K562 (cell line): ENCODE data around the gene FARP1. TPM values are rescaled to one million over a fixed set of nuclear protein-coding genes. Genes with fewer than 3 reads are reported as not detected.

ENCODE experiments used
- ATAC-seq: fragments of 200-7000 bp; cut with Tn5 transposase; 3 replicates; pipeline ENCODE4 v1.9.1; 2020; ENCODE audit warnings: moderate library complexity
- BruUV-seq: library from RNA; stranded (reverse); fragments of 400-500 nt; replicated peaks from 2 replicates; lab custom pipeline; 2021; lab: Mats Ljungman, UMichigan
- CTCF ChIA-PET: fragments of 300-600 bp; formaldehyde crosslinking; extraction: SDS; loops from one replicate; lab custom pipeline; 2021; ENCODE audit warnings: low intra/inter-chr PET ratio; lab: Yijun Ruan, JAX
- POLR2A ChIA-PET: fragments of 300-600, 350-650 bp; sonication (Branson Sonifier 250); formaldehyde crosslinking; extraction: SDS; loops from one replicate; lab custom pipeline; 2021; ENCODE audit warnings: antibody characterized with exemption, inconsistent platforms; lab: Yijun Ruan, JAX
- DNase-seq, 4 experiments: peaks; one replicate each; pipeline versions ENCODE4 v3.0.0 to v3.0.0-alpha.2; 2011 to 2018; ENCODE audit warnings: low spot score in 3 of 4, mixed read lengths in 3 of 4; ENCODE audit errors: extremely low read depth in 1 of 4
- FAIRE-seq: peaks from 2 replicates; lab custom pipeline; 2011; peaks lifted over from hg19 to GRCh38; lab: Jason Lieb, UNC
- H2AFZ ChIP-seq: 2 replicates; pipeline ENCODE4 v1.6.0; 2011; ENCODE audit warnings: low read depth, low read length, control low read depth, inconsistent platforms
- H3K27ac ChIP-seq: fragments of 200-600 bp; 3 replicates; pipeline ENCODE4 v1.8.0; 2011; ENCODE audit warnings: low read depth, mild to moderate bottlenecking, control low read depth, inconsistent platforms, low read length, moderate library complexity, mixed read lengths; ENCODE audit errors: extremely low read depth
- H3K27me3 ChIP-seq, 2 experiments: fragments of 300-600 bp in 1 of 2; 2 replicates in 1 of 2; 3 replicates in 1 of 2; pipeline versions ENCODE4 v1.6.0 to v1.8.0; 2011; ENCODE audit warnings: inconsistent platforms in 2 of 2, low read length in 2 of 2, mild to moderate bottlenecking in 1 of 2, mixed read lengths in 1 of 2, moderate library complexity in 1 of 2; ENCODE audit not compliant: control insufficient read depth in 2 of 2, insufficient read depth in 2 of 2
- H3K36me3 ChIP-seq: fragments of 300-600 bp; 3 replicates; pipeline ENCODE4 v1.8.0; 2011; ENCODE audit warnings: mild to moderate bottlenecking, low read length, inconsistent platforms; ENCODE audit not compliant: control insufficient read depth, insufficient read depth
- H3K4me1 ChIP-seq, 2 experiments: fragments of 200-600 bp in 1 of 2; replicated peaks in 1 of 2; 2 replicates in 1 of 2; 3 replicates in 1 of 2; pipeline versions ENCODE4 v1.5.1 to v1.8.0; 2011; ENCODE audit warnings: inconsistent platforms in 2 of 2, low read length in 2 of 2, mild to moderate bottlenecking in 1 of 2, mixed read lengths in 1 of 2, moderate library complexity in 1 of 2; ENCODE audit not compliant: control insufficient read depth in 2 of 2, insufficient read depth in 2 of 2
- H3K4me2 ChIP-seq: 2 replicates; pipeline ENCODE4 v1.6.1; 2011; ENCODE audit warnings: low read length, control low read depth, inconsistent platforms, mixed read lengths; ENCODE audit not compliant: insufficient read depth
- H3K4me3 ChIP-seq: fragments of 200-600 bp; sonication (generic), shearing (Covaris generic); 2 replicates; pipeline ENCODE4 v1.5.1; 2016; ENCODE audit warnings: control low read depth, inconsistent platforms
- H3K79me2 ChIP-seq: fragments of 200-600 bp; 3 replicates; pipeline ENCODE4 v1.8.0; 2011; ENCODE audit warnings: low read length, inconsistent platforms; ENCODE audit not compliant: control insufficient read depth, insufficient read depth
- H3K9ac ChIP-seq, 2 experiments: 2 replicates each; pipeline versions ENCODE4 v1.6.0 to v1.6.1; 2011; ENCODE audit warnings: low read depth in 2 of 2, low read length in 2 of 2, control low read depth in 1 of 2, inconsistent platforms in 1 of 2, mild to moderate bottlenecking in 1 of 2, mixed read lengths in 1 of 2; ENCODE audit not compliant: insufficient read depth in 1 of 2
- H3K9me1 ChIP-seq: one replicate; pipeline ENCODE4 v1.6.0; 2011; ENCODE audit warnings: inconsistent platforms, mild to moderate bottlenecking, low read length, moderate library complexity; ENCODE audit not compliant: control insufficient read depth, insufficient read depth
- H3K9me3 ChIP-seq: replicated peaks from 2 replicates; pipeline ENCODE4 v1.5.1; 2011; ENCODE audit warnings: low read depth, low read length, inconsistent platforms; ENCODE audit not compliant: control insufficient read depth, insufficient read depth
- H4K20me1 ChIP-seq: replicated peaks from 2 replicates; pipeline ENCODE4 v1.6.1; 2011; ENCODE audit warnings: low read length, inconsistent platforms, mixed read lengths; ENCODE audit not compliant: control insufficient read depth, insufficient read depth
- BRF1 ChIP-seq: IDR thresholded peaks from 3 replicates; pipeline ENCODE4 v1.6.1; 2011; ENCODE audit warnings: borderline replicate concordance, mild to moderate bottlenecking; ENCODE audit not compliant: insufficient read length; ENCODE audit errors: extremely low read depth
- CBFB ChIP-seq: sonication (generic); formaldehyde crosslinking; IDR thresholded peaks from 2 replicates; pipeline ENCODE4 v1.4.0; 2020; ENCODE audit warnings: mild to moderate bottlenecking, missing genetic modification reagents
- CHD4 ChIP-seq: fragments of 200-600 bp; sonication (generic); IDR thresholded peaks from 3 replicates; pipeline ENCODE4 v1.6.1; 2012; ENCODE audit warnings: low read depth, mild to moderate bottlenecking, mixed read lengths, low read length, inconsistent platforms; ENCODE audit not compliant: insufficient read depth, insufficient replicate concordance, poor library complexity, severe bottlenecking
- DDX20 ChIP-seq: fragments of 450-650 bp; IDR thresholded peaks from 2 replicates; pipeline ENCODE4 v1.6.1; 2016; ENCODE audit warnings: missing genetic modification characterization, low read depth, mild to moderate bottlenecking, missing compliant biosample characterization, moderate library complexity
- GTF3C2 ChIP-seq: IDR thresholded peaks from 3 replicates; pipeline ENCODE4 v1.6.1; 2011; ENCODE audit warnings: borderline replicate concordance, mild to moderate bottlenecking, moderate library complexity; ENCODE audit not compliant: insufficient read length; ENCODE audit errors: extremely low read depth
- KDM5B ChIP-seq: fragments of 200-600 bp; sonication (generic); IDR thresholded peaks from 2 replicates; pipeline ENCODE4 v1.6.1; 2012; ENCODE audit warnings: low read depth, mild to moderate bottlenecking, moderate library complexity, low read length, control low read depth, inconsistent platforms; ENCODE audit not compliant: insufficient replicate concordance
- NCOA1 ChIP-seq: fragments of 450-650 bp; IDR thresholded peaks from 2 replicates; pipeline ENCODE4 v1.6.1; 2016; ENCODE audit warnings: low read depth
- NR1H2 ChIP-seq: sonication (generic); formaldehyde crosslinking; IDR thresholded peaks from 2 replicates; pipeline ENCODE4 v1.4.0; 2020; ENCODE audit warnings: mild to moderate bottlenecking, missing genetic modification reagents
- PCBP1 ChIP-seq: fragments of 200-400 bp; formaldehyde crosslinking; IDR thresholded peaks from 2 replicates; pipeline ENCODE4 v1.6.1; 2018; ENCODE audit warnings: mild to moderate bottlenecking, low read depth, low read length; ENCODE audit not compliant: poor library complexity, severe bottlenecking
- SMAD4 ChIP-seq: fragments of 250-450 bp; sonication (Bioruptor Pico); conservative IDR thresholded peaks from 2 replicates; pipeline ENCODE4 v1.8.0; 2021; ENCODE audit warnings: inconsistent platforms, mild to moderate bottlenecking, moderate library complexity
- ZC3H8 ChIP-seq: fragments of 450-650 bp; IDR thresholded peaks from 2 replicates; pipeline ENCODE4 v1.6.1; 2017
- ZNF239 ChIP-seq: fragments of 250-450 bp; sonication (Bioruptor Pico); IDR thresholded peaks from 2 replicates; pipeline ENCODE4 v1.4.0; 2020; ENCODE audit warnings: mild to moderate bottlenecking
- ZNF639 ChIP-seq, 2 experiments: fragments of 200-800 bp in 1 of 2; sonication (Bioruptor generic) in 1 of 2; sonication (generic) in 1 of 2; formaldehyde crosslinking in 1 of 2; IDR thresholded peaks in 1 of 2; conservative IDR thresholded peaks in 1 of 2; 2 replicates each; pipeline versions ENCODE4 v1.5.0 to v1.6.1; 2016 to 2020; ENCODE audit warnings: missing compliant biosample characterization in 1 of 2, missing genetic modification characterization in 1 of 2, missing genetic modification reagents in 1 of 2
- WGBS: fragments of 100-300 bp; shearing (Covaris generic); methylation state at CpG from one replicate; pipeline ENCODE4 v1.1.6; 2016; ENCODE audit warnings: low coverage, mixed read lengths; ENCODE audit not compliant: insufficient coverage; ENCODE audit errors: missing lambda C conversion rate; 5-methylcytosine and 5-hydroxymethylcytosine counted together
- in situ Hi-C: fragments of 300-500 bp; cut with MboI; formaldehyde crosslinking; loops from 4 replicates; pipeline ENCODE4 v1.15.0; 2018; ENCODE audit warnings: inconsistent platforms, mixed read lengths
- intact Hi-C: fragments of 100-400 bp; cut with micrococcal nuclease; formaldehyde crosslinking; loops from 2 replicates; pipeline ENCODE4 v1.14.2; 2022
- polyA plus RNA-seq, 8 experiments: library from polyadenylated mRNA; depleted of rRNA in 4 of 8; stranded (reverse) in 5 of 8; unstranded in 3 of 8; fragments of >200 nt; fragmentation: Nextera tagmentation in 2 of 8; fragmentation: Illumina TruSeq in 1 of 8; extraction: Ambion mirVana in 2 of 8; extraction: Trizol in 1 of 8; gene quantifications; 2 replicates each; pipeline versions ENCODE4 v1.2.1 to v1.2.3, GENCODE V29; 2011 to 2014; ENCODE audit warnings: inconsistent platforms in 1 of 8, missing spikeins in 1 of 8
- total RNA-seq, 7 experiments: library from RNA; depleted of rRNA in 6 of 7; stranded (reverse); fragments of >200 nt in 6 of 7; fragmentation: Illumina TruSeq in 2 of 7; extraction: Trizol in 2 of 7; gene quantifications; 2 replicates each; pipeline versions ENCODE4 v1.2.1 to v1.2.3, GENCODE V29; 2011 to 2021; ENCODE audit warnings: low replicate concordance in 1 of 7
- TF ChIP-seq, protein P1 (sequence below): sonication (generic); formaldehyde crosslinking; IDR thresholded peaks from 2 replicates; pipeline ENCODE4 v1.8.0; 2022; ENCODE audit warnings: mild to moderate bottlenecking, missing genetic modification reagents
- TF ChIP-seq, protein P2 (sequence below): fragments of 250-450 bp; sonication (Bioruptor Pico); IDR thresholded peaks from 2 replicates; pipeline ENCODE4 v1.8.0; 2022; ENCODE audit warnings: moderate library complexity, mild to moderate bottlenecking, inconsistent platforms

FARP1 gene
- total and polyA plus RNA-seq, 9 of the 15 experiments (the other 6 are each of a cell fraction or from before 2014, with no cell fraction given), result 0.03 to 0.29 (median 0.05) TPM; not detected in 3

DNA sequence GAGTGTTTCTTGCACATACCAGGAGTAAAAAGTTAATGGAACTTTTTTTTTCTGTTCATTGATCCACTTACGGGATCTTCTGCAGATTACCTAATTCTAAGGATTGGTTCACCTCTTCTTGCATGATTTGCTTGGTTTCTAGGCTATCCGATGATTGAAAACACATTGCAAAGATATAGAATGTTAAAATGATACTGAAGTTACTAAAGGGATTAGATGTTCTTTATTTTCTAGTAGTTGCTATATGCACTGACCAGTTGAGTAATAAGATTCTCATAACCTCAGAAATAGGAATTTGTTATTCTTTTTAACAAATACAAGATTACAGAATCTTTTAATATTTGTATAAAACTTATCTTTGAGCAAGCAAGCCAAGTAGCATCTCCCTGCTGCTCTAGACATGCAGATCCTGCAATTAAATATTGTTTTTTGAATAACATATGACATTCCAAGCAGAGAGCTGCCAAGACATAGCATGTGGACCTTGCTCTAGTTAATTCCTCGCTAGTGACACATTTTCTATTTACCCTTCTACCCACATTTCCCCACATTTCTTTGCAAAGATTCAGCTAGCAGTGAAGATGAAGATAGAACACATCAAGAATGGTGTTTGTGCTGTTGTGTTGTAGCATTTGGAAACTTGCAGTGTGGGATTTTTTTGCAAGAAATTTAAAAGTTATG, 85.9 kb downstream of the FARP1 start:
- FAIRE-seq, result no peak
- CTCF ChIA-PET, result no interaction called here
- TF ChIP-seq ZNF239 (CRISPR knock-in tag) (no peak), GTF3C2 (no peak), KDM5B (no peak), SMAD4 (CRISPR knock-in tag) (no peak), BRF1 (no peak), DDX20 (tag) (no peak), ZNF639 (CRISPR knock-in tag; conservative IDR thresholded peaks at IDR 0.05 in 1 of 2, IDR thresholded peaks at IDR 0.05 in 1 of 2) (no peak), ZC3H8 (no peak), PCBP1 (no peak), NR1H2 (no peak), CHD4 (no peak), CBFB (no peak), NCOA1 (no peak)
- TF ChIP-seq, protein P1, sequence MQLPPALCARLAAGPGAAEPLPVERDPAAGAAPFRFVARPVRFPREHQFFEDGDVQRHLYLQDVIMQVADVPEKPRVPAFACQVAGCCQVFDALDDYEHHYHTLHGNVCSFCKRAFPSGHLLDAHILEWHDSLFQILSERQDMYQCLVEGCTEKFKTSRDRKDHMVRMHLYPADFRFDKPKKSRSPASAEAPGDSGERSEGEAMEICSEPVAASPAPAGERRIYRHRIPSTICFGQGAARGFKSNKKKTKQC (CRISPR knock-in tag), result no peak
- TF ChIP-seq, protein P2, sequence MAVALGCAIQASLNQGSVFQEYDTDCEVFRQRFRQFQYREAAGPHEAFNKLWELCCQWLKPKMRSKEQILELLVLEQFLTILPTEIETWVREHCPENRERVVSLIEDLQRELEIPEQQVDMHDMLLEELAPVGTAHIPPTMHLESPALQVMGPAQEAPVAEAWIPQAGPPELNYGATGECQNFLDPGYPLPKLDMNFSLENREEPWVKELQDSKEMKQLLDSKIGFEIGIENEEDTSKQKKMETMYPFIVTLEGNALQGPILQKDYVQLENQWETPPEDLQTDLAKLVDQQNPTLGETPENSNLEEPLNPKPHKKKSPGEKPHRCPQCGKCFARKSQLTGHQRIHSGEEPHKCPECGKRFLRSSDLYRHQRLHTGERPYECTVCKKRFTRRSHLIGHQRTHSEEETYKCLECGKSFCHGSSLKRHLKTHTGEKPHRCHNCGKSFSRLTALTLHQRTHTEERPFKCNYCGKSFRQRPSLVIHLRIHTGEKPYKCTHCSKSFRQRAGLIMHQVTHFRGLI, result no peak

More for the DNA sequence above, 85.9 kb downstream of the FARP1 start:
- H3K27me3 ChIP-seq, result peaks cover 4 to 20% of the 10 kb centered on the region in 2 experiments; a peak in 3 of 5 replicates
- in situ Hi-C loops (no loop called here), intact Hi-C loops (no loop called here)
- H3K9me1 ChIP-seq, result no peaks in the 10 kb centered on the region
- no peak for ATAC-seq
- no peak overlapping the region for H2AFZ ChIP-seq
- DNase-seq, result no peak
- 0% methylated on average over 3 of the region's 3 CpGs for WGBS
- no peaks in the 10 kb centered on the region for H3K4me1 ChIP-seq
- H3K36me3 ChIP-seq, result no peaks in the 10 kb centered on the region
- H4K20me1 ChIP-seq, result no peaks in the 10 kb centered on the region
- no peaks in the 10 kb centered on the region for H3K9me3 ChIP-seq
- H3K4me3 ChIP-seq, result no peak overlapping the region
- H3K9ac ChIP-seq, result no peak overlapping the region
- POLR2A ChIA-PET, result no interaction called here
- no peak overlapping the region for H3K4me2 ChIP-seq
- no TSS peak for BruUV-seq
- H3K27ac ChIP-seq, result no peak overlapping the region
- no peaks in the 10 kb centered on the region for H3K79me2 ChIP-seq
